Heart left ventricle (tissue), 16 donors: ENCODE results near the gene PRRX2. TPM values are rescaled to one million over a fixed set of nuclear protein-coding genes. Genes with fewer than 3 reads are reported as not detected.
"Not testable (repeated sequence)": the region's sequence is repeated elsewhere in the genome, so short reads cannot be mapped to it uniquely, and the experiment has no call there.

Experiments
- ATAC-seq, 4 donors: fragments of 200-7000 bp; cut with Tn5 transposase; one replicate each; pipeline ENCODE4 v1.9.1; 2020 to 2022; ENCODE audit warnings: moderate library complexity in 4 of 4, mild to moderate bottlenecking in 3 of 4, moderate number of reproducible peaks in 1 of 4
- DNase-seq, 5 donors: peaks; one replicate each; pipeline ENCODE4 v3.0.0-alpha.2; 2020
- H3K27ac ChIP-seq, 12 donors: fragments of 200-600 bp; sonication (generic) in 4 of 12; one replicate each; pipeline versions ENCODE4 v1.5.0 to v1.8.0; 2016 to 2022; ENCODE audit warnings: mild to moderate bottlenecking in 2 of 12
- H3K27me3 ChIP-seq, 9 donors: fragments of 200-600 bp; sonication (generic) in 2 of 9; one replicate each; pipeline versions ENCODE4 v1.5.1 to v1.8.0; 2016 to 2022; ENCODE audit warnings: mild to moderate bottlenecking in 3 of 9
- H3K36me3 ChIP-seq, 9 donors: fragments of 200-600 bp; sonication (generic) in 2 of 9; one replicate each; pipeline versions ENCODE4 v1.5.0 to v1.8.0; 2018 to 2022; ENCODE audit warnings: mild to moderate bottlenecking in 2 of 9
- H3K4me1 ChIP-seq, 12 donors: fragments of 200-600 bp; sonication (generic) in 4 of 12; one replicate each; pipeline versions ENCODE4 v1.5.0 to v1.8.0; 2016 to 2022; ENCODE audit warnings: mild to moderate bottlenecking in 3 of 12
- H3K4me3 ChIP-seq, 12 donors: fragments of 200-600 bp; sonication (generic) in 4 of 12; one replicate each; pipeline versions ENCODE4 v1.5.0 to v1.8.0; 2017 to 2022; ENCODE audit warnings: mild to moderate bottlenecking in 9 of 12, moderate library complexity in 4 of 12
- H3K9me3 ChIP-seq, 12 donors: fragments of 200-600 bp; sonication (generic) in 4 of 12; one replicate each; pipeline versions ENCODE4 v1.5.0 to v1.8.0; 2016 to 2022; ENCODE audit warnings: mild to moderate bottlenecking in 1 of 12
- POLR2A ChIP-seq, 2 donors: fragments of 450-650 bp; IDR thresholded peaks; one replicate each; pipeline ENCODE4 v1.6.1; 2017; ENCODE audit warnings: antibody characterized with exemption in 2 of 2, mild to moderate bottlenecking in 2 of 2, moderate library complexity in 2 of 2
- WGBS, 4 donors: extraction: QIAGEN DNeasy Blood & Tissue Kit in 2 of 4; methylation state at CpG; one replicate each; pipeline versions ENCODE4 v1.1.5 to v1.1.7; 2013 to 2018; 5-methylcytosine and 5-hydroxymethylcytosine counted together
- intact Hi-C, 10 donors: fragments of 100-400 bp; cut with DNase I; formaldehyde crosslinking; loops; one replicate each; pipeline versions ENCODE4 v1.11.1 to v1.14.2; 2022
- polyA plus RNA-seq, 2 donors: library from polyadenylated mRNA; stranded (reverse); fragments of 200-250 nt; gene quantifications; one replicate each; pipeline ENCODE4 v1.2.3, GENCODE V29; 2013
- total RNA-seq, 9 donors: library from RNA; depleted of rRNA in 2 of 9; stranded (reverse); fragments of >200 nt in 2 of 9; fragmentation: NEBNext Ultra II Directional in 3 of 9; extraction: Animal tissue kit (Norgen Biotek cat#: 25700) in 3 of 9; gene quantifications; one replicate each; pipeline versions ENCODE4 v1.1.0 to v1.2.4, GENCODE V29; 2016 to 2023
- TF ChIP-seq, protein P1 (sequence below), 12 donors: fragments of 200-600 bp; sonication (generic) in 4 of 12; IDR thresholded peaks; one replicate each; pipeline versions ENCODE4 v1.5.0 to v1.8.0; 2018 to 2022; ENCODE audit warnings: antibody characterized with exemption in 12 of 12, mild to moderate bottlenecking in 5 of 12
- donor health status: ischemic (EF 13 %, LVEDD 7.1; RV severe dilation, severe dysfunction).
- donor health status: healthy with polysubstance abuse.
- donor health status: DM: no; HTN: yes; CAD: no.
- donor health status: DM: no; HTN: no; CAD: no.
- donor health status: ischemic (EF 25% LVEDD 6.9; RV normal size, moderate dysfunction).
- donor health status: ischemic (EF 25% LVEDD 5.7; RV mildly dilated, moderate dysfunction).
- donor health status: healthy.
- donor health status: DM: yes; HTN: yes; CAD: no.
- donor health status: ischemic (EF 35%, LVEDD 5.7; RV mildly dilated, moderate dysfunction).
- donor health status: nonischemic (EF 11% LVEDD 7.7; RV severe dilation, severe dysfunction).
- donor health status: DM: yes; HTN: yes; CAD: no.
- donor health status: PGD.
- donor health status: ischemic (EF 29% LVEDD 5.4; RV normal size, mild dysfunction).
- donor health status: nonischemic (EF 23%, LVEDD 6.1; RV moderate dilation, normal function).

The PRRX2 gene
- total and polyA plus RNA-seq, 11 donors, result 0.22 to 1.5 (median 0.75) TPM; not detected in 1

DNA sequence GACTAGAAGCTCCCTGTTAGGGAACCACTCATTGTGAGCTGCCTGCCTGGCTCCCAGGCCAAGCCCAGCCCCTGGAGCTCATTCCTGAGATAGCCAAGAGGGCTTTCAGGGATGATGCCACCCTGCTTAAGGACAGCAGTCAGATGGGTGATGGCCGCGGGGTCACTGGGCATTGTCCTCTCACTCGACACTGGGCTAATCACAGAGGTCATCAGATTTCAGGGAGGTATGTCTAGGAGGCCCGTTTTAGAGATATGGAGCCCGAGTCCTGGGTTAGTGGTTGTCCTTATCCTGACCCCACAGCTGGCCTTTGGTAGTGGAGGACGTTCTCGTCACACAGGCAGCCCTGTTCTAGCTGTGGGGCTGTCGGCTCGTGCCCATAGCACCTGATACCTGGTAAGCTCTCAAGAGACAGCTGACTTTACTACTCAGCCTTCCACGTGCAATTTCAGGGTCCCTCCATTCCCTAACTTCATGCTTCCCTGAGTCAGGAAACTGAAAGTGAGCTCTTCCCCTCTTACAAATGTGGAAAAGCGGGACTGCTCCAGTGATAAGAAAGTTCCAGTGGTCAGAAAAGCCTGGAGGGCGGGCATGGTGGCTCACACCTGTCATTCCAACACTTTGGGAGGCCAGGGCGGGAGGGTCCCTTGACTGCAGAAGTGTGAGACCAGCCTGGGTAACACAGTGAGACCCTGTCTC lies 94.5 kb downstream of the PRRX2 start:
- Histone ChIP-seq H3K4me1 (peaks cover 0 to 37% (median 10%) of the 10 kb centered on the region in 12 donors), H3K27ac (peak overlapping the region in 1 of 12 donors; percentile 22), H3K36me3 (no peaks in the 10 kb centered on the region), H3K4me3 (no peak overlapping the region), H3K9me3 (no peaks in the 10 kb centered on the region), H3K27me3 (no peaks in the 10 kb centered on the region)
- DNase-seq (no peak), ATAC-seq (peak in 1 of 4 donors; percentile 14)
- 43 to 59% (median 56%) methylated on average over 13 of the region's 13 CpGs for WGBS, 4 donors
- intact Hi-C loops, result no loop called here
- TF ChIP-seq, protein P1, sequence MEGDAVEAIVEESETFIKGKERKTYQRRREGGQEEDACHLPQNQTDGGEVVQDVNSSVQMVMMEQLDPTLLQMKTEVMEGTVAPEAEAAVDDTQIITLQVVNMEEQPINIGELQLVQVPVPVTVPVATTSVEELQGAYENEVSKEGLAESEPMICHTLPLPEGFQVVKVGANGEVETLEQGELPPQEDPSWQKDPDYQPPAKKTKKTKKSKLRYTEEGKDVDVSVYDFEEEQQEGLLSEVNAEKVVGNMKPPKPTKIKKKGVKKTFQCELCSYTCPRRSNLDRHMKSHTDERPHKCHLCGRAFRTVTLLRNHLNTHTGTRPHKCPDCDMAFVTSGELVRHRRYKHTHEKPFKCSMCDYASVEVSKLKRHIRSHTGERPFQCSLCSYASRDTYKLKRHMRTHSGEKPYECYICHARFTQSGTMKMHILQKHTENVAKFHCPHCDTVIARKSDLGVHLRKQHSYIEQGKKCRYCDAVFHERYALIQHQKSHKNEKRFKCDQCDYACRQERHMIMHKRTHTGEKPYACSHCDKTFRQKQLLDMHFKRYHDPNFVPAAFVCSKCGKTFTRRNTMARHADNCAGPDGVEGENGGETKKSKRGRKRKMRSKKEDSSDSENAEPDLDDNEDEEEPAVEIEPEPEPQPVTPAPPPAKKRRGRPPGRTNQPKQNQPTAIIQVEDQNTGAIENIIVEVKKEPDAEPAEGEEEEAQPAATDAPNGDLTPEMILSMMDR (IDR thresholded peaks at IDR 0.05), result no peak
- TF ChIP-seq POLR2A (IDR thresholded peaks at IDR 0.05), result no peak

DNA sequence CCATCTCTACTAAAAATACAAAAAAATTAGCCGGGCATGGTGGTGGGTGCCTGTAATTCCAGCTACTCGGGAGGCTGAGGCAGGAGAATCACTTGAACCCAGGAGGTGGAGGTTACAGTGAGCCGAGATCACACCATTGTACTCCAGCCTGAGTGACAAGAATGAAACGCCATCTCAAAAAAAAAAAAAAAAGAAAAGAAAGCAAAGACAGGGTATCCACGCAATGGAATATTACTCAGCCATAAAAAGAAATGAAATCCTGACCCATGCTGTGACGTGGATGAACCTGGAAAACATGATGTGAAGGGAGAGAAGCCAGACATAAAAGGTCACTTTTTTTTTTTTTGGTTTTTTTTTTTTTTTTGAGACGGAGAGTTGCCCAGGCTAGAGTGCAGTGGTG lies 95.3 kb downstream of the PRRX2 start:
- DNase-seq, H3K36me3 ChIP-seq, H3K4me3 ChIP-seq, H3K9me3 ChIP-seq, ATAC-seq, H3K27me3 ChIP-seq, intact Hi-C loops: not testable (repeated sequence)
- Histone ChIP-seq H3K4me1 (peaks cover 0 to 37% (median 10%) of the 10 kb centered on the region in 12 donors), H3K27ac (peak overlapping the region in 2 of 12 donors; percentile 47 to 60)
- WGBS, 4 donors, result 87 to 90% (median 89%) methylated on average over 7 of the region's 7 CpGs

DNA sequence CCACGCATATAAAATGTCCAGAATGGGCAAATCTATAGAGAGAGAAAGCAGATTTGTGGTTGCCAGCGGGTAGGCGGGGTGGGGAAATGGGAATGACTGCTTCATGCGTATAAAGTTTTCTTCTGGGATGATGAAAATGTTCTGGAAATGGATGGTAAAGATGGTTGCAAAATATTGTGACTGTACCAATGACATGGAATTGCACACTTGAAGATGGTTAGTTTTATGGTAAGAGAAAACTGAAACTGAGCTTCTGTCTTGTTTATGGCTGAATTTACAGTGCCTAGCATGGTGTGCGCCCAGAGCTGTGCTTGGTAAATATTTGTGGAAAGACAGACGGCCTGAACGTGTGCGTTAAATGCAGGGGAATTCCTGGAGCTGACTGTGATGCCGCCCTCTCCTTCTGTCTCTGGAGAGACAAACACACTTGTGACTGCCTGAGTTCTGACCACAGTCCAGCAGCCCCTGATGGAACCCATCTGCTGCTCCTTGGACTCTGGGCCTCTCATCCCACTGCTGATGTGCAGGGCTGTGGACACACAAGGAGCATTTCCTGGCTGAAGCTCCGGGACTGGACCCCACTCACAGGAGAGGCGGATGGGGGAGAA lies 96.0 kb downstream of the PRRX2 start:
- peak in 3 of 4 donors; percentile 67 to 78 (median 67) for ATAC-seq
- WGBS, 4 donors, result 63 to 70% (median 65%) methylated on average over 9 to 11 of the region's 11 CpGs
- TF ChIP-seq, protein P1 (IDR thresholded peaks at IDR 0.05), result no peak
- no peak for TF ChIP-seq POLR2A (IDR thresholded peaks at IDR 0.05)
- H3K9me3 ChIP-seq, result no peaks in the 10 kb centered on the region
- peak; percentile 61 to 84 (median 74) for DNase-seq
- H3K27ac ChIP-seq, result peak overlapping the region in 11 of 12 donors; percentile 10 to 74 (median 57)
- no peaks in the 10 kb centered on the region for H3K36me3 ChIP-seq
- intact Hi-C loops, result no loop called here
- peaks cover 0 to 37% (median 10%) of the 10 kb centered on the region in 12 donors for H3K4me1 ChIP-seq
- no peaks in the 10 kb centered on the region for H3K27me3 ChIP-seq
- peak overlapping the region in 1 of 12 donors; percentile 16 for H3K4me3 ChIP-seq

DNA sequence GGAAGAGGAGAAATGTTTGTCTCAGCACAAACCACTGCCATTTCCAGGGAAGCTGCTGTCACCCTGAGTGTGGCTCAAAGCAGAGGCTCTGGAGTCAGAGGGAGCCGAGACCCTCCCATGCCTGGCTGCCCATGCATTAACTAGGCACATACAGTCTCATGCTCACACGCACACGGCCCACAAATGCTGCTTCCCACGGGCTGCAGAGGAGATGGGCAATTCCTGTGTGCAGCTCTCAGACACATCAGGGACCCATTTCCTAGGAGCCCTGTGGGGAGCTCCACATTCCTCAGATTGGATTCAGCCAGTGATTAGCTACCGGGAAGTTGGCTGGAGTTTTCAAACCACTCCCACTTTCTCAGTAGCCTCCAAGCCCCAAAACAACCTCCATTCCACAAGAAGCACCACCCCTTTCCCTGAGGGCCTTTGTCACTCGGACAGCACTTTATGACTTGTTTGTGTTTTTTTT lies 96.5 kb downstream of the PRRX2 start:
- Histone ChIP-seq H3K4me1 (peaks cover 0 to 37% (median 10%) of the 10 kb centered on the region in 12 donors), H3K9me3 (no peaks in the 10 kb centered on the region), H3K36me3 (no peaks in the 10 kb centered on the region), H3K4me3 (no peak overlapping the region), H3K27ac (peak overlapping the region in 11 of 12 donors; percentile 10 to 74 (median 57)), H3K27me3 (no peaks in the 10 kb centered on the region)
- no peak for TF ChIP-seq POLR2A (IDR thresholded peaks at IDR 0.05)
- TF ChIP-seq, protein P1 (IDR thresholded peaks at IDR 0.05), result no peak
- intact Hi-C loops, result no loop called here
- DNase-seq (no peak), ATAC-seq (peak; percentile 8 to 38 (median 12))
- 27 to 43% (median 35%) methylated on average over 6 of the region's 6 CpGs for WGBS, 4 donors

DNA sequence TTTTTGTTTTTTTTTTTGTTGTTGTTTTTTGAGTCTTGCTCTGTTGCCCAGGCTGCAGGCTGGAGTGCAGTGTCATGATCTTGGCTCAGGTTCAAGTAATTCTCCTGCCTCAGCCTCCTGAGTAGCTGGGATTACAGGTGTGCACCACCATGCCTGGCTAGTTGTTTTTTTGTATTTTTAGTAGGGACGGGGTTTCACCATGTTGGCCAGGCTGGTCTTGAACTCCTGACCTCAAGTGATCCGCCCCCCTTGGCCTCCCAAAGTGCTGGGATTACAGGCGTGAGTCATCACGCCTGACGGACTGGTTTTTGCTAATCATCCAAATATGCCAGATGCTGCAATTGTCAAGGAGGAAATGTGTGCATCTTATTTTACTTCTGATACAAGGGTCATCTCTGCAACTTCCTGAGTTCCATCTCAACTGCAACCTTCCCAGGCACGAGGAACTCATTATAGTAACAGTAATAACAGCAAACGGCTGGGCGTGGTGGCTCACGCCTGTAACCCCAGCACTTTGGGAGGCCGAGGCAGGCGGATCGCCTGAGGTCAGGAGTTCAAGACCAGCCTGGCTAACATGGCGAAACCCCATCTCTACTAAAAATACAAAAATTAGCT lies 97.0 kb downstream of the PRRX2 start:
- 49 to 71% (median 56%) methylated on average over 13 of the region's 13 CpGs for WGBS, 4 donors
- H3K4me3 ChIP-seq, DNase-seq, H3K27me3 ChIP-seq, H3K9me3 ChIP-seq, intact Hi-C loops, H3K36me3 ChIP-seq: not testable (repeated sequence)
- peaks cover 0 to 32% (median 10%) of the 10 kb centered on the region in 12 donors for H3K4me1 ChIP-seq
- peak; percentile 28 to 60 (median 58) for ATAC-seq
- H3K27ac ChIP-seq, result peak overlapping the region in 11 of 12 donors; percentile 15 to 74 (median 57)
